ENCODE data around the gene ACADM.
"Not testable (repeated sequence)": the region's sequence is repeated elsewhere in the genome, so short reads cannot be mapped to it uniquely, and the experiment has no call there.

GRCh38 chr1:75780183-75780582, 55.7 kb downstream of the ACADM start:
- not testable (repeated sequence) for TF ChIP-seq CTCF, POLR2A (IDR thresholded peaks at IDR 0.05)

All from right lobe of liver (tissue), 4 donors.